Esophagus muscularis mucosa (tissue), 3 donors: ENCODE data around the gene PNPLA5.

Experiments used
- CTCF ChIP-seq, 3 experiments: fragments of 200-600 bp in 2 of 3; fragments of 450-650 bp in 1 of 3; sonication (generic) in 2 of 3; IDR thresholded peaks; one replicate each; pipeline ENCODE4 v1.5.1; 2017 to 2019; ENCODE audit warnings: antibody characterized with exemption in 3 of 3, mild to moderate bottlenecking in 2 of 3, moderate library complexity in 1 of 3
- POLR2A ChIP-seq: fragments of 450-650 bp; IDR thresholded peaks from one replicate; pipeline ENCODE4 v1.6.1; 2017; ENCODE audit warnings: antibody characterized with exemption, moderate library complexity, mild to moderate bottlenecking, low read depth
- POLR2AphosphoS5 ChIP-seq, 2 donors: sonication (generic); formaldehyde crosslinking; IDR thresholded peaks; one replicate each; pipeline ENCODE4 v1.6.1; 2017; ENCODE audit warnings: antibody characterized with exemption in 2 of 2

GRCh38 chr22:43844560-43845545, 47.0 kb downstream of the PNPLA5 start:
- no peak for TF ChIP-seq CTCF (IDR thresholded peaks at IDR 0.05)
- no peak for TF ChIP-seq POLR2AphosphoS5 (IDR thresholded peaks at IDR 0.05)
- TF ChIP-seq POLR2A, result no peak
